GM18511 (cell line): ENCODE data around the gene SLC49A3.
A peak's percentile ranks its signal among the peaks of the same experiment; 100 is the strongest.
"Not testable (repeated sequence)": the region's sequence is repeated elsewhere in the genome, so short reads cannot be mapped to it uniquely, and the experiment has no call there.

Experiments
- ATAC-seq: cut with Tn5 transposase; IDR thresholded peaks from one replicate; pipeline ENCODE4 v1.9.1; 2021; ENCODE audit warnings: mild to moderate bottlenecking, moderate library complexity; ENCODE audit not compliant: unreplicated experiment

The SLC49A3 gene

GRCh38 chr4:722169-722725 lies 33.3 kb upstream of the SLC49A3 start:
- ATAC-seq: no peak

DNA sequence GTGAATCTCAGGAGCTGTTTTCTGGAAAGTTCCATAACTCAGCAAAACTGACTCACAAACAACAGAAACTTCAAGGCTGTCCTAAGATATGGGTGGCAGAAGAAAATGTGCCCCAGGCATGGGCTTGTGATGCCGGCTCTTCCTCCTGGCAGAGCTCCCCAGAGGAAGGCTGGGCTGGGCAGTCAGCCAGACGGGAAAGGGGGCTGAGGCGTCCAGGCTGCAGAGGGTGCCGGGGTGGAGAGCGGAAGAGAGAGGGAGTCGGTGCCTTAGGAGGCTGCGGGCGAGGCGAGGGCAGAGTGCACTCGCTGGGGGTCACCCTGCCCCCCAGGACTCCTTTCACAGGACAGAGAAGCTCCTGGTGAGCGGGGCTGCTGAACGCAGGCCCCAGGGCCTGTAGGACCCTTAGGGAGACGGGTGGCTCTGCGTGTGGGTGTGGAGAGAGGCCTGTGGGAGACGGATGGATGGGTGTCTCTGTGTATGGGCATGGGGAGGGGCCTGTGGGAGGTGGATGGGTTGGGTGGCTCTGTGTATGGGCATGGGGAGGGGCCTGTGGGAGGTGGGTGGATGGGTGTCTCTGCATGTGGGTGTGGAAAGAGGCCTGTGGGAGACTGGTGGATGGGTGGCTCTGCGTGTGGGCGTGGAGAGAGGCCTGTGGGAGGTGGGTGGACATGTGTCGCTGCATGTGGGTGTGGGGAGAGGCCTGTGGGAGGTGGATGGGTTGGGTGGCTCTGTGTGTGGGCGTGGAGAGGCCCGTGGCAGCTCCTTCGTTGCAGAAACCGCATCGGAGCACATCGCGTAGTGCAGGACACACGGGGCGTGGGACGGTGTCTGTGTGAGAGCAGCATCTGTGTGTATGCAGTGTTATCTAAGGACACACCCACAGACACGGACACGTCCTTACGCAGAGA lies 32.6 kb upstream of the SLC49A3 start:
- ATAC-seq: no peak

- ATAC-seq: no peak
Measured at GRCh38 chr4:720111-720860, 31.3 kb upstream of the SLC49A3 start.

DNA sequence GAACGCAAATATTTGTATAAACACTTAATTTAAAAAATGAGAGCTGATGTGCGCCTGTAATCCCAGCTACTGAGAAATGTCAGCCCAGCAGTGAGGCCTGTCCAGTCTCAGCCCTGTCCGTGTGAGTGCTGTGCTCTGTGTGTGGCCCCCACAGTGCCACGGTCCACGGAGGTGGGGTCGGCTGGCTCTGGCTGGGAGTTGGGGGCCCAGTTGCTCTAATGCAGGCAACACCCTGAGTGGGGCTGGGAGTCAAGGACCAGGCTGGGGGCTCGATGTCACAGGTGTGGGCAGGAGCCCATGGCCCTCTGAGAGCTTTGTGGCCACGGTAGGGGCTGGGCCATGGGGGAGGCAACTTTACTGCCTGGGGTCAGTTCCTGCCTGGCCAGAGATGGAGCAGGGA lies 29.5 kb upstream of the SLC49A3 start:
- no peak for ATAC-seq

- ATAC-seq: no peak
Measured at GRCh38 chr4:717601-718320, 28.8 kb upstream of the SLC49A3 start.

- ATAC-seq: no peak
Measured at GRCh38 chr4:714087-714486, 25.1 kb upstream of the SLC49A3 start.

DNA sequence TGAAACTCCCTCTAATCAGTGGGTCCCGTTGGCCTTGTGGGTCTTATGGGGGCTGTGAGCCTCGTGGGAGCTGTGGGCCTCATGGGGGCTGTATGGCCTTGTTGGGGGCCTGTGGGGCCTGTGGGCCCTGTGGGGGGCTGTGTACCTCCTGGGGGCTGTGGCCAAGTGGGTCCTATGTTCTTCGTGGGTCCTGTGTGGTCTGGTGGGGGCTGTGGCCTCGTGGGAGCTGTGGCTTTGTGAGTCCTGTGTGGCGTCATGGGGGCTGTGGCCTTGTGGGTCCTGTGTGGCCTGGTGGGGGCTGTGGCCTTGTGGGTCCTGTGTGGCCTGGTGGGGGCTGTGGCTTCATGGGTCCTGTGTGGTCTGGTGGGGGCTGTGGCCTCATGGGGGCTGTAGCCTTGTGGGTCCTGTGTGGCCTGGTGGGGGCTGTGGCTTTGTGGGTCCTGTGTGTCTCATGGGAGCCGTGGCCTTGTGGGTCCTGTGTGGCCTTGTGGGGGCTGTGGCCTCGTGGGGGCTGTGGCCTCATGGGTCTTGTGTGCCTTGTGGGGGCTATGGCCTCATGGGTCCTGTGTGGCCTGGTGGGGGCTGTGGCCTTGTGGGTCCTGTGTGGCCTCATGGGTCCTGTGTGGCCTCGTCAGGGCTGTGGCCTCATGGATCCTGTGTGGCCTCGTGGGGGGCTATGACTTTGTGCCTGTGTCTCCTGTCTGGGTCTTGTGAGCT lies 24.1 kb upstream of the SLC49A3 start:
- ATAC-seq: no peak

- no peak for ATAC-seq
Measured at GRCh38 chr4:712093-712492, 23.1 kb upstream of the SLC49A3 start.

GRCh38 chr4:710916-711315 lies 22.0 kb upstream of the SLC49A3 start:
- no peak for ATAC-seq

- ATAC-seq: no peak
Measured at GRCh38 chr4:710116-710515, 21.2 kb upstream of the SLC49A3 start.

DNA sequence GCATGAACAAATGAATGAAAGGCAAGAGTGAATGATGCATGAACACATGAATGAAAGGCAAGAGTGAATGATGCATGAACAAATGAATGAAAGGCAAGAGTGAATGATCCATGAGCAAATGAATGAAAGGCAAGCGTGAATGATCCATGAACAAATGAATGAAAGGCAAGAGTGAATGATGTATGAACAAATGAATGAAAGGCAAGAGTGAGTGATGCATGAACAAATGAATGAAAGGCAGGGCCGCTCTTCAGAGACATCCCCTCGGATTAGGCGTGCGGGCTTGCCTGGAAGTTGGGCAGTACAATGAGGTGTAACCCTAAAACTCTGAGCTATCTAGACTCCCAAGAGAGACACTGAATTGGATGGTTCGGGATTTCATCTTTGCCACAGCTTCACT lies 20.4 kb upstream of the SLC49A3 start:
- no peak for ATAC-seq

- ATAC-seq: no peak
Measured at GRCh38 chr4:708631-708933, 19.6 kb upstream of the SLC49A3 start.

DNA sequence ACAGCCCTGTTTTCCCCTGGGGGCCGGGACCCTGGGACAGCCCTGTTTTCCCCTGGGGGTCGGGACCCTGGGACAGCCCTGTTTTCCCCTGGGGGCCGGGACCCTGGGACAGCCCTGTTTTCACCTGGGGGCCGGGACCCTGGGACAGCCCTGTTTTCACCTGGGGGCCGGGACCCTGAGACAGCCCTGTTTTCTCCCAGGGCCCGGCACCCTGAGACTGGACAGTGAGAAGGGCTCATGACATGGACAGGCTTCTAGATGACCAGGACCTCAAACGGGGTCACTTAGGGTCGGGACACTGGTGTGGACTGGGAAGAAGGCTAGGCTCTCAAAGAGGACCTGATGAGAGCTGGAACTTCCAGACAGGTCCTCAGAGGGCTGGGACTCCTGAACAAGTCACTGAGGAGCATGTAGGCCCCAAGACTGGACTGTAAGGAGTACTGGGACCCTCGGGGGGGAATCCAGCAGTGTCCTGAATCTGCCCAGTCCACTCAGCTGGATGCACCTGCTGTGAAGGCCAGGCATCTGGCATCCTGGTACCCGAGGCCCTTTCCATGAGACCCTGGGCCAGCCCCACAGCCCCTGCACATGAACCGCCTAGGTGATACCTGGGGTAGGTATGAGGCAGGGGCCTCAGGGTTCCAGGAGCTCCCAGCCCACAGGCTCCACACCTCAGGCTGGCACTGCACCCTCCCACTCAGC lies 19.1 kb upstream of the SLC49A3 start:
- ATAC-seq: no peak

GRCh38 chr4:706834-707598 lies 18.1 kb upstream of the SLC49A3 start:
- ATAC-seq: no peak

DNA sequence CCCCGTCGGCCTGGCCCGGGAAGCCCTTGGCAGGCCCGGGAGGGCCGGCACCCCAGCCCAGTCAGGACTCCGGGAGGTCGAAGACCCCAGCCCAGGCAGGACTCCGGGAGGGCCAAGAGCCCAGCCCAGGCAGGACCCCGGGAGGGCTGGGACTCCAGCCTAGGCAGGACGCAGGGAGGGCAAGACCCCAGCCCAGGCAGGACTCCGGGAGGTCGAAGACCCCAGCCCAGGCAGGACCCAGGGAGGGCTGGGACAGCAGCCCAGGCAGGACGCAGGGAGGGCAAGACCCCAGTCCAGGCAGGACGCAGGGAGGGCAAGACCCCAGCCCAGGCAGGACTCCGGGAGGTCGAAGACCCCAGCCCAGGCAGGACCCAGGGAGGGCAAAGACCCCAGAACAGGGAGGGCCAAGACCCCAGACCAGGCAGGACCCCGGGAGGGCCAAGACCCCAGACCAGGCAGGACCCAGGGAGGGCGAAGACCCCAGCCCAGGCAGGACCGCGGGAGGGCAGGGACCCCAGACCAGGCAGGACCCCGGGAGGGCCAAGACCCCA lies 17.2 kb upstream of the SLC49A3 start:
- not testable (repeated sequence) for ATAC-seq

- ATAC-seq: peak; percentile 94
Measured at GRCh38 chr4:705278-706082, 16.5 kb upstream of the SLC49A3 start, which contains the start of gene PCGF3. PCGF3 (plus strand) TSS chr4:705832; CDS start chr4:733681, 27,849 bp downstream.

DNA sequence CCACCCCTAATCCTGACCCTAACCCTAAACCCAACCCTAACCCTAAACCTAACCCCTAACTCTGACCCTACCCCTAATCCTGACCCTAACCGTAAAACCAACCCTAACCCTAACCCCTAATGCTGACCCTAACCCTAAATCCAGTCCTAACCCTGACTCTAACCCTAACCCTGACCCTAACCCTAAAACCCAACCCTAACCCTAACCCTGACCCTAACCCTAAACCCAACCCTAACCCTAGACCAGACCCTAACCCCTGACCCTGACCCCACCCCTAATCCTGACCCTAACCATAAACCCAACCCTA lies 16.0 kb upstream of the SLC49A3 start:
- no peak for ATAC-seq

DNA sequence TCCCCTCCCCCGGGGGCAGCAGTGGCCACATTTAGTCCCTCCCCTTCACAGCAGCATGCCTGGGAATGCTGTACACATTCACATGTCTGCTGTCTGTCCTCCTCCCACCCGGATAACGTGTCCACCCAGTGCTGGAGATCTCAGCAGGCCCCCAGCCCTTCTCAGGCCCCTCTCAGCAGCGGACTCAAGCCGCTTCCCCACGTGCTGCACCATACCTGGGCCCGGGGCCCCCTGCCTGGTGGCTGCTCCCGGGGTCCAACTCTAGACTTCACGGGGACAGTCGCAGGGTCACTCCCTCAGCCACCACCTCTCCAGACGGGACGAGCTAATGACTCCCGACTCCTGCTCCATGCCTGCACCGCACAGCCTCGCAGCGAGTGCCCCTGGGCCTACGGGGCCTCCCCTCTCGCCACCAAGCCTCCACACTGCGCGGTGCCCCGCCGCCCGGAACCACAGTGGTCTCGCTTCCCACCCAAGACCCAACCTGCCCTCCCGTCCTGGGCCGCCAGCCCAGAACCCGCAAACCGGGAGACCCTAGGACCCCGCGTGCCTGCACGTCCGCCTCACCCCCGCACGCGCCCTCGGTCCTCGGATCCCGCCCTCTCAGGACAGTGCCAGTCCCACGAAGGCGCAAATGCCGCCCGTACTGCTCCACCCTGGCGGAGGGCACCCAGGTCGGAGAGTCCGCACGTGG lies 15.4 kb upstream of the SLC49A3 start:
- no peak for ATAC-seq
